HepG2 (cell line): ENCODE results near the gene CXCR5. TPM values are rescaled to one million over a fixed set of nuclear protein-coding genes. Genes with fewer than 3 reads are reported as not detected.

Experiments used
- GLMP ChIP-seq: sonication (generic); formaldehyde crosslinking; IDR thresholded peaks from 2 replicates; pipeline ENCODE4 v1.9.0; 2021; ENCODE audit warnings: missing genetic modification reagents, mild to moderate bottlenecking, borderline replicate concordance
- PHF20 ChIP-seq: sonication (generic); formaldehyde crosslinking; IDR thresholded peaks from 2 replicates; pipeline ENCODE4 v1.5.0; 2020; ENCODE audit warnings: mild to moderate bottlenecking, missing genetic modification reagents
- RNF219 ChIP-seq: sonication (generic); formaldehyde crosslinking; IDR thresholded peaks from 2 replicates; pipeline ENCODE4 v1.5.0; 2020; ENCODE audit warnings: mild to moderate bottlenecking, missing genetic modification reagents
- SIN3A ChIP-seq: IDR thresholded peaks from 2 replicates; pipeline ENCODE4 v1.6.1; 2011; ENCODE audit warnings: low read depth, mild to moderate bottlenecking, control low read depth, low read length, borderline replicate concordance
- WIZ ChIP-seq: sonication (generic); formaldehyde crosslinking; IDR thresholded peaks from 2 replicates; pipeline ENCODE4 v1.5.1; 2020; ENCODE audit warnings: mild to moderate bottlenecking, missing genetic modification reagents
- YEATS4 ChIP-seq: sonication (generic); formaldehyde crosslinking; IDR thresholded peaks from 2 replicates; pipeline ENCODE4 v1.4.0; 2020; ENCODE audit warnings: missing genetic modification reagents, borderline replicate concordance
- ZNF281 ChIP-seq: sonication (generic); formaldehyde crosslinking; IDR thresholded peaks from 2 replicates; pipeline ENCODE4 v1.4.0; 2020; ENCODE audit warnings: missing genetic modification reagents, borderline replicate concordance
- ZNF550 ChIP-seq: sonication (generic); formaldehyde crosslinking; IDR thresholded peaks from 2 replicates; pipeline ENCODE4 v1.4.0; 2020; ENCODE audit warnings: mild to moderate bottlenecking, missing genetic modification reagents, borderline replicate concordance
- ZNF782 ChIP-seq: sonication (generic); formaldehyde crosslinking; IDR thresholded peaks from 2 replicates; pipeline ENCODE4 v1.4.0; 2020; ENCODE audit warnings: missing genetic modification reagents, mild to moderate bottlenecking, borderline replicate concordance
- polyA plus RNA-seq, 8 experiments: library from polyadenylated mRNA; depleted of rRNA in 3 of 8; stranded (reverse) in 7 of 8; unstranded in 1 of 8; fragments of >200 nt; fragmentation: Illumina TruSeq in 4 of 8; extraction: Trizol in 4 of 8; gene quantifications; 2 replicates each; pipeline versions ENCODE4 v1.2.1 to v1.2.3, GENCODE V29; 2011 to 2016; ENCODE audit warnings: low read depth in 4 of 8, missing spikeins in 1 of 8, mixed read lengths in 1 of 8; ENCODE audit not compliant: insufficient read depth in 1 of 8
- total RNA-seq, 5 experiments: library from RNA; depleted of rRNA; stranded (reverse); fragments of >200 nt; fragmentation: Illumina TruSeq; extraction: Trizol; gene quantifications; 2 replicates each; pipeline ENCODE4 v1.2.3, GENCODE V29; 2016; ENCODE audit warnings: low read depth in 1 of 5
- TF ChIP-seq, protein P1 (sequence below): IDR thresholded peaks from 2 replicates; pipeline ENCODE4 v1.6.1; 2012; ENCODE audit warnings: inconsistent platforms
- TF ChIP-seq, protein P2 (sequence below): sonication (generic); formaldehyde crosslinking; IDR thresholded peaks from 2 replicates; pipeline ENCODE4 v1.4.0; 2020; ENCODE audit warnings: mild to moderate bottlenecking, missing genetic modification reagents

Gene CXCR5
- total and polyA plus RNA-seq, 2 of the 13 experiments (the other 11 are each of a cell fraction or from before 2014, with no cell fraction given) = not detected

DNA sequence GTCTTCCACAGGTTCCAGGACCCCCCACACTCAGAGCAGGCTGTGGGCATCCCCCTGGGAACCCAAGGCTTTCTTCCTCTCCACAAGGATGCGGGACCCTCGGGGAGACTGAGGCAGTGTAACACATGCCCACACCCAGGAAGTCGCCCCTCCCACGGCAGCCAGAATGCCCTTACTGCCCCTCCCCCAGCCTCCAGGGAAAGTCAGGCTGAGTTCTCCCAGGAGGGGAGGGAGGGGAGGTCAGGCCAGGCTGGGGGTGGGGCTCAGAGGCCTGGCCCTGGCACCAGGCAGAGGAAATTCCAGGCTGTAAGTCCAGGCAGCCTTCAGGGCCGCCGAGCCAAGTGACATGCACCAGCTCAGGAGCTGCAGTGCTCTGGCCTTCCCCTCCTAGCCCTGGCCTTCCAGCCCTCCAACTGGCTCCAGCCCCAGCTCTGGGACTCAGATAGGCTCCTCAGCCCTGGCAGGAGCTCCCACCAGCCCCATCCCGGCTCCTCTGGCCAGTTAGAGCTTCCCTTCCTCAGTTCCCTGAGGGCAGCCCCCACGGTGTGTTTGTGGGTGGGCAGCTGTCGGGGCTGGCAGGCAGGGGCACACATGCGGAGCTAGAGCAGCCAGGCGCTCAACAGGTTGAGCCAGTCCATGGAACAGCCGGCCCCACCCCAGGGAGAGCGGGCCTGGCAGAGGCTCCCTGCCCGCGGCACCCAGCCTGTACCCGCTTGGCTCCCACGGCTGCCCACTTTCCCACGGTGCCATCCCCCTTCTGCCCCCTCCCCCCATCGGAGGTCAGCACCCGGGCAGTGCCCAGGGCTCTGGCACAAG lies 38.4 kb downstream of the CXCR5 start (continued):
- no peak for TF ChIP-seq PHF20 (CRISPR knock-in tag)
- no peak for TF ChIP-seq WIZ
- peak; percentile 34; the same call in 1 of the 2 replicates for TF ChIP-seq YEATS4
- TF ChIP-seq ZNF782 (CRISPR knock-in tag) = no peak
- TF ChIP-seq, protein P1, sequence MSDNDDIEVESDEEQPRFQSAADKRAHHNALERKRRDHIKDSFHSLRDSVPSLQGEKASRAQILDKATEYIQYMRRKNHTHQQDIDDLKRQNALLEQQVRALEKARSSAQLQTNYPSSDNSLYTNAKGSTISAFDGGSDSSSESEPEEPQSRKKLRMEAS = no peak
- TF ChIP-seq ZNF281 = peak; percentile 98
- TF ChIP-seq ZNF550 = no peak
- no peak for TF ChIP-seq RNF219
- TF ChIP-seq, protein P2, sequence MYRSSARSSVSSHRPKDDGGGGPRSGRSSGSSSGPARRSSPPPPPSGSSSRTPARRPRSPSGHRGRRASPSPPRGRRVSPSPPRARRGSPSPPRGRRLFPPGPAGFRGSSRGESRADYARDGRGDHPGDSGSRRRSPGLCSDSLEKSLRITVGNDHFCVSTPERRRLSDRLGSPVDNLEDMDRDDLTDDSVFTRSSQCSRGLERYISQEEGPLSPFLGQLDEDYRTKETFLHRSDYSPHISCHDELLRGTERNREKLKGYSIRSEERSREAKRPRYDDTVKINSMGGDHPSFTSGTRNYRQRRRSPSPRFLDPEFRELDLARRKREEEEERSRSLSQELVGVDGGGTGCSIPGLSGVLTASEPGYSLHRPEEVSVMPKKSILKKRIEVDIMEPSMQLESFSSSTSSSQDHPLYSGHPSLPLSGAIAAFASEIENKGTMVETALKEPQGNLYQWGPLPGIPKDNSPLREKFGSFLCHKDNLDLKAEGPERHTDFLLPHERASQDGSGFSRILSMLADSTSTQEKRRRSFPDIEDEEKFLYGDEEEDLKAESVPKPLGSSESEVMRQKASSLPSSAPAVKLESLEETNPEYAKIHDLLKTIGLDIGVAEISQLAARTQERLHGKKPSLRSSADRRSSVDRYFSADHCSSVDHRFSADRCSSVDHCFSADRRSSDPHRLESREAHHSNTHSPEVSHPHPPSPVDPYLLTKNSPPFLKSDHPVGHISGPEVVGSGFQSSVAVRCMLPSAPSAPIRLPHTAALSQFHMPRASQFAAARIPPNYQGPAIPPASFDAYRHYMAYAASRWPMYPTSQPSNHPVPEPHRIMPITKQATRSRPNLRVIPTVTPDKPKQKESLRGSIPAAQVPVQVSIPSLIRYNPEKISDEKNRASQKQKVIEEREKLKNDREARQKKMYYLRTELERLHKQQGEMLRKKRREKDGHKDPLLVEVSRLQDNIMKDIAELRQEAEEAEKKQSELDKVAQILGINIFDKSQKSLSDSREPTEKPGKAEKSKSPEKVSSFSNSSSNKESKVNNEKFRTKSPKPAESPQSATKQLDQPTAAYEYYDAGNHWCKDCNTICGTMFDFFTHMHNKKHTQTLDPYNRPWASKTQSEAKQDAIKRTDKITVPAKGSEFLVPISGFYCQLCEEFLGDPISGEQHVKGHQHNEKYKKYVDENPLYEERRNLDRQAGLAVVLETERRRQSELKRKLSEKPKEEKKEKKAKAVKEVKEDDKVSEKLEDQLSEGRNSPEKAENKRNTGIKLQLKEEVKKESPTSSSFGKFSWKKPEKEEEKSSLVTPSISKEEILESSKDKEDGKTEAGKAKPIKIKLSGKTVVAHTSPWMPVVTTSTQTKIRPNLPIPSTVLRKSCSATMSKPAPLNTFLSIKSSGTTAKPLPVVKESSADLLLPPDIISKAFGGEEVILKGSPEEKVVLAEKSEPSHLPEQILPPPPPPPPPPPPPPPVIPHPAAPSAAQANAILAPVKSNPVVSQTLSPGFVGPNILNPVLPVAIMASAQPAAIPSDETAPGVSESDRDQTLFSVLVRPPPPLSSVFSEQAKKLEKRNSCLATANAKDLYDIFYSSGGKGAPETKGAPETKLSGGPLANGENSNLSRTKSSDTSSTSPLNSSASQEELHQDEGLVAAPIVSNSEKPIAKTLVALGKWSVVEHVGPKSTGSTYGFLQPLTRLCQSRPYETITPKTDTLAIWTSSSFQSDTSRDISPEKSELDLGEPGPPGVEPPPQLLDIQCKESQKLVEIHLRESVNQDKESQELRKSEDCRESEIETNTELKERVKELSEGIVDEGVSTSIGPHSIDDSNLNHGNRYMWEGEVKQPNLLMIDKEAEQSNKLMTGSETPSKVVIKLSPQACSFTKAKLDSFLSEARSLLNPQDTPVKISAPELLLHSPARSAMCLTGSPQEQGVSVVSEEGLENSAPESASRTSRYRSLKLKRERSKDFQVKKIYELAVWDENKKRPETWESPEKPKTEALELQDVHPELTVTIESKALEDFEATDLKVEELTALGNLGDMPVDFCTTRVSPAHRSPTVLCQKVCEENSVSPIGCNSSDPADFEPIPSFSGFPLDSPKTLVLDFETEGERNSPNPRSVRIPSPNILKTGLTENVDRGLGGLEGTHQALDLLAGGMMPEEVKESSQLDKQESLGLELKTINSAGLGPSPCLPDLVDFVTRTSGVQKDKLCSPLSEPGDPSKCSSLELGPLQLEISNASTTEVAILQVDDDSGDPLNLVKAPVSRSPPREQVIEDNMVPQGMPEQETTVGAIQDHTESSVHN (CRISPR knock-in tag) = 0 out of 2 replicates have a peak, but pooled peaks have one; percentile 30
- no peak for TF ChIP-seq GLMP (CRISPR knock-in tag)
- TF ChIP-seq SIN3A = peak; percentile 34; the same call in 1 of the 2 replicates
